Measurements from ENCODE around the gene POC1A. TPM values are rescaled to one million over a fixed set of nuclear protein-coding genes. Genes with fewer than 3 reads are reported as not detected.

Gene POC1A
- total RNA-seq, 1 experiment from 2014 or later = 21.4 TPM

- no peak for DNase-seq (ENCODE audit: low read depth)
Measured at GRCh38 chr3:52104684-52105640, 49.3 kb downstream of the POC1A start.

GRCh38 chr3:52102934-52103333 lies 51.3 kb downstream of the POC1A start:
- no peak for DNase-seq (ENCODE audit: low read depth)

- no peak for DNase-seq (ENCODE audit: low read depth)
Measured at GRCh38 chr3:52099001-52099401, 55.2 kb downstream of the POC1A start.

GRCh38 chr3:52097851-52098507 lies 56.2 kb downstream of the POC1A start:
- DNase-seq (ENCODE audit: low read depth) = no peak

- no peak for DNase-seq (ENCODE audit: low read depth)
Measured at GRCh38 chr3:52095990-52096775, 58.0 kb downstream of the POC1A start.

- no peak for DNase-seq (ENCODE audit: low read depth)
Measured at GRCh38 chr3:52094571-52095485, 59.4 kb downstream of the POC1A start.

GRCh38 chr3:52093756-52094545 lies 60.3 kb downstream of the POC1A start:
- DNase-seq (ENCODE audit: low read depth) = peak; percentile 87

GRCh38 chr3:52092891-52093290 lies 61.3 kb downstream of the POC1A start:
- no peak for DNase-seq (ENCODE audit: low read depth)

GRCh38 chr3:52092271-52092660 lies 62.0 kb downstream of the POC1A start:
- no peak for DNase-seq (ENCODE audit: low read depth)

- DNase-seq (ENCODE audit: low read depth) = peak; percentile 29
Measured at GRCh38 chr3:52091586-52092270, 62.5 kb downstream of the POC1A start.

GRCh38 chr3:52090933-52091468 lies 63.2 kb downstream of the POC1A start:
- DNase-seq (ENCODE audit: low read depth) = peak; percentile 25

- DNase-seq (ENCODE audit: low read depth) = peak; percentile 95
Measured at GRCh38 chr3:52090131-52090932, 63.9 kb downstream of the POC1A start.

GRCh38 chr3:52089691-52090090 lies 64.5 kb downstream of the POC1A start:
- DNase-seq (ENCODE audit: low read depth) = no peak

GRCh38 chr3:52088445-52089367 lies 65.5 kb downstream of the POC1A start:
- DNase-seq (ENCODE audit: low read depth) = peak; percentile 82

- DNase-seq (ENCODE audit: low read depth) = no peak
Measured at GRCh38 chr3:52087731-52088130, 66.5 kb downstream of the POC1A start.

- peak; percentile 47 for DNase-seq (ENCODE audit: low read depth)
Measured at GRCh38 chr3:52086976-52087663, 67.1 kb downstream of the POC1A start.

- no peak for DNase-seq (ENCODE audit: low read depth)
Measured at GRCh38 chr3:52086461-52086860, 67.8 kb downstream of the POC1A start.
